Peyer's patch (tissue), 4 donors: Measurements from ENCODE around the gene AXDND1. TPM values are rescaled to one million over a fixed set of nuclear protein-coding genes. Genes with fewer than 3 reads are reported as not detected.
A peak's percentile ranks its signal among the peaks of the same experiment; 100 is the strongest.
"Not testable (repeated sequence)": the region's sequence is repeated elsewhere in the genome, so short reads cannot be mapped to it uniquely, and the experiment has no call there.

Experiments used
- DNase-seq, 3 donors: peaks; one replicate each; pipeline ENCODE4 v3.0.0-alpha.2; 2017 to 2019
- H3K27ac ChIP-seq, 4 donors: fragments of 200-600 bp; sonication (generic); one replicate each; pipeline ENCODE4 v1.5.1; 2016 to 2019
- H3K27me3 ChIP-seq, 2 donors: fragments of 200-600 bp; sonication (generic); one replicate each; pipeline ENCODE4 v1.5.1; 2019
- H3K36me3 ChIP-seq, 3 donors: fragments of 200-600 bp; sonication (generic); one replicate each; pipeline ENCODE4 v1.5.1; 2016 to 2019
- H3K4me1 ChIP-seq, 4 donors: fragments of 200-600 bp; sonication (generic); one replicate each; pipeline ENCODE4 v1.5.1; 2016 to 2019
- H3K4me3 ChIP-seq, 4 donors: fragments of 200-600 bp; sonication (generic); 1 replicate in 3 of 4; 2 replicates in 1 of 4; pipeline ENCODE4 v1.5.1; 2016 to 2019; ENCODE audit warnings: mild to moderate bottlenecking in 1 of 4
- H3K9me3 ChIP-seq, 4 donors: fragments of 200-600 bp; sonication (generic); one replicate each; pipeline ENCODE4 v1.5.1; 2016 to 2019; ENCODE audit warnings: mild to moderate bottlenecking in 1 of 4
- CTCF ChIP-seq, 6 experiments: fragments of 450-650 bp in 4 of 6; fragments of 200-600 bp in 2 of 6; sonication (generic) in 1 of 6; IDR thresholded peaks; one replicate each; pipeline ENCODE4 v1.5.1; 2017 to 2019; ENCODE audit warnings: antibody characterized with exemption in 6 of 6, mild to moderate bottlenecking in 3 of 6, moderate library complexity in 1 of 6
- POLR2A ChIP-seq, 2 donors: fragments of 450-650 bp; IDR thresholded peaks; one replicate each; pipeline ENCODE4 v1.5.1; 2017; ENCODE audit warnings: antibody characterized with exemption in 2 of 2, mild to moderate bottlenecking in 2 of 2, moderate library complexity in 2 of 2
- total RNA-seq, 4 donors: library from RNA; depleted of rRNA; stranded (reverse); fragments of >200 nt; gene quantifications; one replicate each; pipeline ENCODE4 v1.1.0, GENCODE V29; 2016

Gene AXDND1
- total RNA-seq, 4 donors from 2014 or later: 0.35 to 0.94 TPM; not detected in 2

- DNase-seq: no peak
- Histone ChIP-seq H3K4me1 (no peaks in the 10 kb centered on the region), H3K36me3 (peaks cover 0 to 39% (median 0%) of the 10 kb centered on the region in 3 donors), H3K27me3 (no peaks in the 10 kb centered on the region), H3K9me3 (no peaks in the 10 kb centered on the region), H3K27ac (no peak overlapping the region), H3K4me3 (no peak overlapping the region)
- TF ChIP-seq POLR2A (IDR thresholded peaks at IDR 0.05) (no peak), CTCF (IDR thresholded peaks at IDR 0.05) (no peak)
Observed at GRCh38 chr1:179342740-179343404, 22.9 kb upstream of the AXDND1 start.

- Histone ChIP-seq H3K27me3 (no peaks in the 10 kb centered on the region), H3K36me3 (peaks cover 0 to 53% (median 0%) of the 10 kb centered on the region in 3 donors), H3K4me1 (no peaks in the 10 kb centered on the region), H3K9me3 (no peaks in the 10 kb centered on the region), H3K4me3 (no peak overlapping the region), H3K27ac (no peak overlapping the region)
- TF ChIP-seq CTCF (IDR thresholded peaks at IDR 0.05): no peak
- TF ChIP-seq POLR2A (IDR thresholded peaks at IDR 0.05): no peak
- DNase-seq: no peak
Observed at GRCh38 chr1:179351281-179351680, 14.5 kb upstream of the AXDND1 start.

GRCh38 chr1:179352236-179352635, 13.5 kb upstream of the AXDND1 start:
- Histone ChIP-seq H3K27me3 (no peaks in the 10 kb centered on the region), H3K9me3 (no peaks in the 10 kb centered on the region), H3K36me3 (peaks cover 0 to 46% (median 0%) of the 10 kb centered on the region in 3 donors), H3K27ac (no peak overlapping the region), H3K4me1 (no peaks in the 10 kb centered on the region), H3K4me3 (no peak overlapping the region)
- TF ChIP-seq CTCF (IDR thresholded peaks at IDR 0.05): no peak
- TF ChIP-seq POLR2A (IDR thresholded peaks at IDR 0.05): no peak
- no peak for DNase-seq

GRCh38 chr1:179353546-179353945, 12.2 kb upstream of the AXDND1 start:
- Histone ChIP-seq H3K4me3 (no peak overlapping the region), H3K4me1 (no peaks in the 10 kb centered on the region), H3K27ac (peak overlapping the region in 1 of 4 donors; percentile 13), H3K36me3 (peaks cover 0 to 38% (median 0%) of the 10 kb centered on the region in 3 donors), H3K9me3 (no peaks in the 10 kb centered on the region), H3K27me3 (no peaks in the 10 kb centered on the region)
- TF ChIP-seq POLR2A (IDR thresholded peaks at IDR 0.05): no peak
- TF ChIP-seq CTCF (IDR thresholded peaks at IDR 0.05): no peak
- no peak for DNase-seq

GRCh38 chr1:179361631-179362030, 4.1 kb upstream of the AXDND1 start:
- H3K9me3 ChIP-seq, H3K4me1 ChIP-seq, DNase-seq, H3K27ac ChIP-seq, H3K27me3 ChIP-seq, H3K4me3 ChIP-seq, H3K36me3 ChIP-seq: not testable (repeated sequence)

- Histone ChIP-seq H3K9me3 (no peaks in the 10 kb centered on the region), H3K4me3 (peak overlapping the region; percentile 49 to 86 (median 58)), H3K36me3 (no peaks in the 10 kb centered on the region), H3K4me1 (peaks cover 0 to 4% (median 2%) of the 10 kb centered on the region in 4 donors), H3K27me3 (no peaks in the 10 kb centered on the region), H3K27ac (peak overlapping the region; percentile 83 to 93 (median 87))
- DNase-seq: no peak
- TF ChIP-seq POLR2A (IDR thresholded peaks at IDR 0.05) (peak in 1 of 2 donors; percentile 14), CTCF (IDR thresholded peaks at IDR 0.05) (no peak)
Observed at GRCh38 chr1:179366093-179366800, 476 bp downstream of the AXDND1 start.
